NOMO-1 treated with DMSO at 0.1 percent for 48 hours (cell line): ENCODE data around the gene SLC22A17.
"Not testable (repeated sequence)": the region's sequence is repeated elsewhere in the genome, so short reads cannot be mapped to it uniquely, and the experiment has no call there.

ENCODE experiments used
- DNase-seq: peaks from one replicate; lab custom pipeline; 2025; ENCODE audit not compliant: unreplicated experiment; lab: John Stamatoyannopoulos, UW

Gene SLC22A17

GRCh38 chr14:23345987-23346692 lies 6.5 kb downstream of the SLC22A17 start:
- no peak for DNase-seq

- no peak for DNase-seq
These were observed 8.2 kb downstream of the SLC22A17 start for GRCh38 chr14:23344481-23344880.

GRCh38 chr14:23339506-23340268 lies 13.0 kb downstream of the SLC22A17 start:
- DNase-seq = no peak

- DNase-seq = no peak
These were observed 17.1 kb downstream of the SLC22A17 start for GRCh38 chr14:23335623-23336022.

GRCh38 chr14:23327947-23328744 lies 24.5 kb downstream of the SLC22A17 start:
- peak; percentile 60 for DNase-seq

GRCh38 chr14:23326491-23327332 lies 26.0 kb downstream of the SLC22A17 start:
- DNase-seq = no peak

- DNase-seq = not testable (repeated sequence)
These were observed 26.9 kb downstream of the SLC22A17 start for GRCh38 chr14:23325746-23326145.

- no peak for DNase-seq
These were observed 27.7 kb downstream of the SLC22A17 start for GRCh38 chr14:23324993-23325392.

GRCh38 chr14:23324455-23324846 lies 28.2 kb downstream of the SLC22A17 start:
- no peak for DNase-seq

GRCh38 chr14:23323838-23324454 lies 28.7 kb downstream of the SLC22A17 start:
- DNase-seq = no peak

- DNase-seq = no peak
These were observed 29.8 kb downstream of the SLC22A17 start for GRCh38 chr14:23322568-23323517.

GRCh38 chr14:23321572-23322547 lies 30.8 kb downstream of the SLC22A17 start:
- peak; percentile 29 for DNase-seq

- peak; percentile 100 for DNase-seq
These were observed 31.8 kb downstream of the SLC22A17 start, which contains the start of gene PABPN1 for GRCh38 chr14:23320584-23321571. Gene PABPN1, plus strand, starts transcription at chr14:23321457. Its CDS starts 13 bp downstream, at chr14:23321470.

GRCh38 chr14:23319746-23320583 lies 32.7 kb downstream of the SLC22A17 start:
- DNase-seq = no peak

- no peak for DNase-seq
These were observed 36.4 kb downstream of the SLC22A17 start for GRCh38 chr14:23316300-23316699.

GRCh38 chr14:23310546-23310945 lies 42.1 kb downstream of the SLC22A17 start:
- no peak for DNase-seq
